BLaER1 (cell line): ENCODE results near the gene RPL6.
"Not testable (repeated sequence)": the region's sequence is repeated elsewhere in the genome, so short reads cannot be mapped to it uniquely, and the experiment has no call there.

Source experiments
- H3K27ac ChIP-seq: shearing (Covaris generic); formaldehyde crosslinking; 2 replicates; pipeline ENCODE4 v1.8.1; 2022
- H3K27me3 ChIP-seq: shearing (Covaris generic); formaldehyde crosslinking; 2 replicates; pipeline ENCODE4 v1.8.1; 2022
- H3K36me3 ChIP-seq: shearing (Covaris generic); formaldehyde crosslinking; 2 replicates; pipeline ENCODE4 v1.8.1; 2022
- H3K4me1 ChIP-seq: shearing (Covaris generic); formaldehyde crosslinking; 2 replicates; pipeline ENCODE4 v1.8.1; 2022
- H3K4me2 ChIP-seq: shearing (Covaris generic); formaldehyde crosslinking; 2 replicates; pipeline ENCODE4 v1.8.1; 2022
- H3K4me3 ChIP-seq: shearing (Covaris generic); formaldehyde crosslinking; 2 replicates; pipeline ENCODE4 v1.8.1; 2022
- H3K9ac ChIP-seq: shearing (Covaris generic); formaldehyde crosslinking; 2 replicates; pipeline ENCODE4 v1.8.1; 2022
- H3K9me3 ChIP-seq: shearing (Covaris generic); formaldehyde crosslinking; 2 replicates; pipeline ENCODE4 v1.8.1; 2022
- H4K20me1 ChIP-seq: shearing (Covaris generic); formaldehyde crosslinking; 2 replicates; pipeline ENCODE4 v1.8.1; 2022
- Cebpa-rat ChIP-seq: shearing (Covaris generic); IDR thresholded peaks from 2 replicates; pipeline ENCODE4 v1.8.1; 2022

Gene RPL6

GRCh38 chr12:112409064-112409905, at the start of gene RPL6:
Gene RPL6, minus strand, starts transcription at chr12:112409605. Its CDS starts 949 bp downstream, at chr12:112408656.
- H3K4me2 ChIP-seq: peak within 1 kb of the TSS; percentile 73
- no peak for TF ChIP-seq Cebpa-rat
- peak within 1 kb of the TSS; percentile 97 for H3K27ac ChIP-seq
- peaks cover 42% of the 10 kb centered on the region for H4K20me1 ChIP-seq
- H3K9me3 ChIP-seq: no peaks in the 10 kb centered on the region
- peak within 1 kb of the TSS; percentile 80 for H3K4me3 ChIP-seq
- peak within 1 kb of the TSS; percentile 97 for H3K9ac ChIP-seq
- H3K27me3 ChIP-seq: no peaks in the 10 kb centered on the region
- H3K36me3 ChIP-seq: peaks cover 41% of the 10 kb centered on the region
- H3K4me1 ChIP-seq: peaks cover 22% of the 10 kb centered on the region

GRCh38 chr12:112458751-112459150, 49.3 kb upstream of the RPL6 start:
- no peaks in the 10 kb centered on the region for H4K20me1 ChIP-seq
- no peaks in the 10 kb centered on the region for H3K9me3 ChIP-seq
- H3K9ac ChIP-seq: no peak overlapping the region
- no peak overlapping the region for H3K4me2 ChIP-seq
- H3K27ac ChIP-seq: no peak overlapping the region
- TF ChIP-seq Cebpa-rat: no peak
- H3K27me3 ChIP-seq: no peaks in the 10 kb centered on the region
- H3K36me3 ChIP-seq: peaks cover 90% of the 10 kb centered on the region
- no peak overlapping the region for H3K4me3 ChIP-seq
- H3K4me1 ChIP-seq: peaks cover 6% of the 10 kb centered on the region; the same call in 1 of the 2 replicates

DNA sequence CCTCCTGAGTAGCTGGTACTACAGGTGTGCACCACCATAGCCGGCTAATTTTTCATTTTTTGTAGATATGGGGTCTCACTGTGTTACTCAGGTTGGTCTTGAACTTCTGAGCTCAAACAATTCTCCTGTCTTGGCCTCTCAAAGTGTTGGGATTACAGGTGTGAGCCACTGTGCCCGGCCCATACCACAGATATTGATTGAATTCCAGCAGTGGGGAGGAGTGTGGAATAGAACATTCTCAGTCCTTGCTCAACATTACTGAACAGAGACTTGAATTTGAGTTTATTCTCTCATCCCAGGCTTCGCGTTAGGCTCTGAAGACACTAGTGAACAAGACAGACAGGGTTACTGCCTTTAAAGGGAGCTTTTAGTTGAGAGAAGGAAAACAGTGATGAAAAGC, 48.9 kb upstream of the RPL6 start:
- H3K36me3 ChIP-seq: peaks cover 90% of the 10 kb centered on the region
- H3K9me3 ChIP-seq: no peaks in the 10 kb centered on the region
- H3K4me1 ChIP-seq: peaks cover 2% of the 10 kb centered on the region; the same call in 1 of the 2 replicates
- H3K27me3 ChIP-seq: no peaks in the 10 kb centered on the region
- H3K27ac ChIP-seq: no peak overlapping the region
- no peaks in the 10 kb centered on the region for H4K20me1 ChIP-seq
- no peak overlapping the region for H3K4me3 ChIP-seq
- TF ChIP-seq Cebpa-rat: no peak
- H3K9ac ChIP-seq: no peak overlapping the region
- H3K4me2 ChIP-seq: no peak overlapping the region

GRCh38 chr12:112457142-112457541, 47.7 kb upstream of the RPL6 start:
- H3K9ac ChIP-seq, H4K20me1 ChIP-seq, H3K27ac ChIP-seq, H3K4me3 ChIP-seq, H3K27me3 ChIP-seq, H3K4me1 ChIP-seq, H3K9me3 ChIP-seq, H3K4me2 ChIP-seq: not testable (repeated sequence)
- H3K36me3 ChIP-seq: peaks cover 98% of the 10 kb centered on the region

DNA sequence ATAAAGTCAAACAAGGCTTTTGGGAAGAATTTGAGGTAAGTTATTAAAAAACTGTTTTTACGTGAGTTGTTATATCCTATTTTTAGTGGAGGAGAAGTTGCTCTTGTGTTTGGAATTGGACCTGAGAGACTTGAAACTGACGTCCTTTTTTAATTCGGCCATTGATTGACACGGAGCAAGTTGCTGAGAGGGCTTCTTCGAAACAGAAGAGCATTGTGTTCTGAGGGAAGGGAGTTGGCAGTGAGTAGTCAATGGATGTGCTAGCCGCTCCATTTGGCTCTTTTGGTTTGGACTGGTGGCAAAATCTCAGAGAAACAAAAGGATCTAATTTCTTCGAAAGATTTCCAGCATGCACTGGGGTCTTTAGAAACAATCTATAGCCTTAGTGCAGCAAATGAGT, 46.6 kb upstream of the RPL6 start:
- Histone ChIP-seq H3K4me2 (no peak overlapping the region), H4K20me1 (peaks cover 18% of the 10 kb centered on the region), H3K27ac (no peak overlapping the region), H3K4me3 (no peak overlapping the region), H3K9me3 (no peaks in the 10 kb centered on the region), H3K9ac (no peak overlapping the region), H3K36me3 (peaks cover 98% of the 10 kb centered on the region), H3K27me3 (no peaks in the 10 kb centered on the region), H3K4me1 (no peaks in the 10 kb centered on the region)
- no peak for TF ChIP-seq Cebpa-rat

DNA sequence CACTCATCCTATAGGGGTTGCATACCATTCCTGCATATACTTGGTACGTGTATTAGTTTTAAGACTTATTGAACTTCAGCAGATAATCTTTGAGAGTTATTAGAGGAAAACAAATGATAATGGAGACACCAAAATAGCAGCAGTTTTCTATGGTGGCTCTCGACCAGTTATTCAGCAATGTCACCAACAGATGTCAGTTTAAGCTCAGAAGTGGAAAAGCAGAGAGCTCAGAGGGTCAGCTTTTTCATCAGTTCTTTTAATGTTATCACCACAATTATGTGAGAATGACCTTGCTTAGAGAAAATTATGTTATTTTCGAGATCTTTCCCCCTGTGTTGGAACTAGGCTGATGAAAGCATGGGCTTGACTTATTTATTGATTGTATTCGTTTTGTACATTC, 41.3 kb upstream of the RPL6 start:
- H3K4me2 ChIP-seq: no peak overlapping the region

DNA sequence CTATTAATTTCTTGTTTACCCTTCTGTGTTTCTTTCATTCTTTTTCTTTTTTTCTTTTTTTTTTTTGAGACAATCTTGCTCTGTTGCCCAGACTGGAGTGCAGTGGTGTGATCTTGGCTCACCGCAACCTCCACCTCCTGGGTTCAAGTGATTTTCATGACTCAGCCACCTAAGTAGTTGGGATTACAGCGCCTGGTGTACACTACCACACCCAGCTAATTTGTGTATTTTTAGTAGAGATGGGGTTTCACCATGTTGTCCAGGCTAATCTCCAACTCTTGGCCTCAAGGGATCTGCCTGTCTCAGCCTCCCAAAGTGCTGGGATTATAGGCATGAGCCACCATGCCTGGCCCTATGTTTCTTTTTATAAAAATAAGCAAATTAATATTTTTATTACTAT, 38.8 kb upstream of the RPL6 start:
- not testable (repeated sequence) for H3K4me3 ChIP-seq, H3K4me2 ChIP-seq, H3K27me3 ChIP-seq, H3K9me3 ChIP-seq, H3K9ac ChIP-seq, H3K27ac ChIP-seq
- peaks cover 91% of the 10 kb centered on the region for H3K36me3 ChIP-seq
- H4K20me1 ChIP-seq: peaks cover 76% of the 10 kb centered on the region
- H3K4me1 ChIP-seq: peaks cover 25% of the 10 kb centered on the region

More for the DNA sequence above, 41.3 kb upstream of the RPL6 start:
- H3K4me3 ChIP-seq: no peak overlapping the region
- H3K9me3 ChIP-seq: no peaks in the 10 kb centered on the region
- H3K27ac ChIP-seq: no peak overlapping the region
- peaks cover 51% of the 10 kb centered on the region for H4K20me1 ChIP-seq
- peaks cover 94% of the 10 kb centered on the region for H3K36me3 ChIP-seq
- H3K4me1 ChIP-seq: peaks cover 22% of the 10 kb centered on the region
- no peak for TF ChIP-seq Cebpa-rat
- no peak overlapping the region for H3K9ac ChIP-seq
- no peaks in the 10 kb centered on the region for H3K27me3 ChIP-seq

DNA sequence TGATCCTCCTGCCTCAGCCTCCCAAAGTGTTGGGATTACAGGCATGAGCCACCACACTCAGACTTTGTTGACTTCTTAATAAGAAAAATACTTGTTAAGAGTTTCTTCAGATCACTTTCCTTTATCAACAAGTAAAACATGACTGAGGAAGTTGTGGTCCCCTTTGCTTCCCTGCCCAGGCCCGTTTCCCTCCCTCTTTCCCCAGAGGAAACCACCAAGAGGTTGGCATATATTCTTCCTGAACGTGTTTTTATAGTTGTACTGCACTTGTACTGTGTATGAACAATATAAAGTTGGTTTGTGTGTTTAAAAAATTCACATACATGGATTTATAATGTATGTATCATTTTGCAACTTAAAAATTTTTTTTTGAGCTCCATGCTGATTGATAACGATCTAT, 37.7 kb upstream of the RPL6 start:
- Histone ChIP-seq H3K36me3 (peaks cover 82% of the 10 kb centered on the region), H3K4me1 (peaks cover 25% of the 10 kb centered on the region), H3K9me3 (no peaks in the 10 kb centered on the region), H4K20me1 (peaks cover 72% of the 10 kb centered on the region), H3K27me3 (no peaks in the 10 kb centered on the region), H3K4me3 (no peak overlapping the region), H3K9ac (peak overlapping the region; percentile 53; the same call in 1 of the 2 replicates), H3K27ac (peak overlapping the region; percentile 52), H3K4me2 (peak overlapping the region; percentile 62)
- TF ChIP-seq Cebpa-rat: no peak

DNA sequence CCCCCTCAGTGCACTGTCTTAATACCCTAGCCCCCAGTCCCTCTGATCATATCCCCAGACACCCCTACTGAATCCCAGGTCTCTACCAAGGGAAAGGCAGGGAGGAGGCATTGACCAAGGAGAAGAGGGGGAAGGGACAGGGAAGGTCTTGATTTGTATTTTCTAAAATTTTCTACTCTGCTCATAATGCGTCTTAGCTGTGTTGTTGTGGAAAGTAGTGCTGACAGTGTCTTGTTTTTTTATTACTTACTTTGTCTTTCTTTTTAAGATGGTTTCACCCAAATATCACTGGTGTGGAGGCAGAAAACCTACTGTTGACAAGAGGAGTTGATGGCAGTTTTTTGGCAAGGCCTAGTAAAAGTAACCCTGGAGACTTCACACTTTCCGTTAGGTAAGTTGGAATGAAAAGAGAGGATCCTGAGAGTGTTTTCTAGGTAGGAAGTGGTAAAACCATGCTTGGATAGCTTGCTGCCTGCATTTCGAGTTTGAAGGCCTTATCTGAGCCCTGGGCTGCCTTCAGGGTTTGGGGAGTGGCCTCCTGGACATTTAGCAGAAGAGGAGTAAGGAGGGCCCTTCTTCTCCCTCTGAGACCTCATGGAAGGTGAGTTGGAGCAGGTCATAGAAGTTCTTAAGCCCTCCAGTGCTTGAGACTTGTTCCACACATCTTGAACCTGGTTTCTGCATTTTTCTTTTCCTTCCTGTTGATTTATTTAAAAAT, 36.8 kb upstream of the RPL6 start:
- Histone ChIP-seq H3K27ac (peak overlapping the region; percentile 52), H4K20me1 (peaks cover 73% of the 10 kb centered on the region), H3K36me3 (peaks cover 76% of the 10 kb centered on the region), H3K4me1 (peaks cover 25% of the 10 kb centered on the region), H3K27me3 (no peaks in the 10 kb centered on the region), H3K9me3 (no peaks in the 10 kb centered on the region), H3K4me2 (peak overlapping the region; percentile 62), H3K9ac (peak overlapping the region; percentile 53; the same call in 1 of the 2 replicates), H3K4me3 (no peak overlapping the region)
- no peak for TF ChIP-seq Cebpa-rat

- peaks cover 56% of the 10 kb centered on the region for H3K36me3 ChIP-seq
- H3K27me3 ChIP-seq: no peaks in the 10 kb centered on the region
- no peak for TF ChIP-seq Cebpa-rat
These were observed 34.5 kb upstream of the RPL6 start for GRCh38 chr12:112443916-112444315.

GRCh38 chr12:112440653-112441052, 31.2 kb upstream of the RPL6 start:
- H3K4me3 ChIP-seq, H3K27me3 ChIP-seq, H3K9me3 ChIP-seq, H3K27ac ChIP-seq, H3K9ac ChIP-seq, H3K4me2 ChIP-seq, H3K4me1 ChIP-seq: not testable (repeated sequence)
- H3K36me3 ChIP-seq: peaks cover 28% of the 10 kb centered on the region
- H4K20me1 ChIP-seq: peaks cover 94% of the 10 kb centered on the region

More at GRCh38 chr12:112443916-112444315, 34.5 kb upstream of the RPL6 start:
- Histone ChIP-seq H3K4me2 (no peak overlapping the region), H3K4me1 (peaks cover 25% of the 10 kb centered on the region), H3K4me3 (no peak overlapping the region), H3K27ac (no peak overlapping the region), H4K20me1 (peaks cover 89% of the 10 kb centered on the region), H3K9me3 (no peaks in the 10 kb centered on the region), H3K9ac (no peak overlapping the region)
